HG02981 (cell line): ENCODE data around the gene TPSG1.
"Not testable (repeated sequence)": the region's sequence is repeated elsewhere in the genome, so short reads cannot be mapped to it uniquely, and the experiment has no call there.

Source experiments
- ATAC-seq: cut with Tn5 transposase; IDR thresholded peaks from one replicate; pipeline ENCODE4 v1.9.1; 2021; ENCODE audit warnings: mild to moderate bottlenecking, moderate library complexity; ENCODE audit not compliant: unreplicated experiment

TPSG1 gene

GRCh38 chr16:1225051-1225451, at the start of gene TPSG1:
Gene TPSG1 (minus strand): TSS chr16:1225268. CDS start chr16:1225252, 16 bp downstream.
- no peak for ATAC-seq

DNA sequence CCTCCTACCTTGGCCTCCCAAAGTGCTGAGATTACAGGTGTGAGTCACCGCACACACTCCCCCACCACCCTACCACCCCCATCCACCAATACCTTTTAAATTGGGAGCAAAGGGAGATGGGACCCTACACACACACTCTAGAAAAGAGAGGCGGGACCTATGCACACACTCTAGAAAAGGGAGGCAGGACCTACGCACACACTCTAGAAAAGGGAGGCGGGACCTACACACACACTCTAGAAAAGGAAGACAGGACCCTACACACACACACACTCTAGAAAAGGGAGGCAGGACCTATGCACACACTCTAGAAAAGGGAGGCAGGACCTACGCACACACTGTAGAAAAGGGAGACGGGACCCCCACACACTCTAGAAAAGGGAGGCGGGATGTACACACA, 49.7 kb upstream of the TPSG1 start:
- no peak for ATAC-seq

DNA sequence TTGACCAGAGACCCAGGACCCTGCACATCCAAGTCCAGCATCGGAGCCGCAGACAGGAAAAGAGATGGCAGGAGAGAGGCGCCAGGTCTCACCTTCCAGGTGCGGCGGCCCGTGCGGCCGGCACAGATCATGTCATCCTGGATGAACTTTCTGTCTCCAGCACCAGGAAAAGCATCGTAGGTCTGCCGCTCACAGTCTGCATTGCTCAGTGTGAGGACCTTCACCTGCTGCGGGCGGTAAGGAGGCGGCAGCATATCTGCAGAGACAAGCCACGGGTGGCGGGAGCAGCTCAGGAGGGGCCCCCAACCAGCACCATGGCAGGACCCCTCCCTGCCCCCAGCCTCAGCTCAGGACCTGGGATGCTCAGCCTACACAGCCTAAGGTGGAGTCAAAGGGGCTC, 48.7 kb upstream of the TPSG1 start:
- ATAC-seq: no peak

- no peak for ATAC-seq
Measured at GRCh38 chr16:1272453-1273198, 47.6 kb upstream of the TPSG1 start.

- ATAC-seq: not testable (repeated sequence)
Measured at GRCh38 chr16:1271724-1272413, 46.8 kb upstream of the TPSG1 start.

DNA sequence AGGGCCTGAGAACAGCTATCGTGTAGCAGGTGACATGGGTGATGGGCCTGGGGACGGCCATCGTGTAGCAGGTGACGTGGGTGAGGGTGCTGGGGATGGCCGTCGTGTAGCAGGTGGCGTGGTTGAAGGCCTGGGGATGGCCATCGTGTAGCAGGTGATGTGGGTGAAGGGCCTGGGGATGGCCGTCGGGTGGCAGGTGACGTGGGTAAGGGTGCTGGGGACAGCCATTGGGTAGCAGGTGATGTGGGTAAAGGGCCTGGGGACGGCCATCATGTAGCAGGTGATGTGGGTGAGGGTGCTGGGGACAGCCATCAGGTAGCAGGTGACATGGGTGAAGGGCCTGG, 46.3 kb upstream of the TPSG1 start:
- ATAC-seq: no peak

GRCh38 chr16:1269418-1269817, 44.4 kb upstream of the TPSG1 start:
- ATAC-seq: not testable (repeated sequence)

DNA sequence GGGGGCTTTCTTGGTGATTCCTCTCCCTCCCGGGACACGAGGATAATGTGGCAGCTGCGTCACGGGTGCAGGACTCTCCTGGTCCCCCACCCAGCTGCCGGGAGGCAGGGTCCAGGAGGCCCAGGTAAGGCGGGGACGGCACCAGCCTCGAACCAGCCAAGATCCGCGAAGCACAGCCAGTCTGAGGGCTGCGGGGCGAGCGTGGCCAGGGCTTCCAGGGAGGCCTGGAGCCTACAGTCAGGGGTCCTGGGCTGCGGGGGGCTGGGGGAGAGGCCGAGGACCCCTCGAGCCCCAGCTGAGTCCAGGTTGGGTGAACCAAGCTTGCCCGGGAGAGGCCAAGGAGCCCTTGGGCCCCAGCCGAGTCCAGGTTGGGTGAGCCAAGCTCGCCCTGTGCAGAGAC, 40.8 kb upstream of the TPSG1 start:
- no peak for ATAC-seq

DNA sequence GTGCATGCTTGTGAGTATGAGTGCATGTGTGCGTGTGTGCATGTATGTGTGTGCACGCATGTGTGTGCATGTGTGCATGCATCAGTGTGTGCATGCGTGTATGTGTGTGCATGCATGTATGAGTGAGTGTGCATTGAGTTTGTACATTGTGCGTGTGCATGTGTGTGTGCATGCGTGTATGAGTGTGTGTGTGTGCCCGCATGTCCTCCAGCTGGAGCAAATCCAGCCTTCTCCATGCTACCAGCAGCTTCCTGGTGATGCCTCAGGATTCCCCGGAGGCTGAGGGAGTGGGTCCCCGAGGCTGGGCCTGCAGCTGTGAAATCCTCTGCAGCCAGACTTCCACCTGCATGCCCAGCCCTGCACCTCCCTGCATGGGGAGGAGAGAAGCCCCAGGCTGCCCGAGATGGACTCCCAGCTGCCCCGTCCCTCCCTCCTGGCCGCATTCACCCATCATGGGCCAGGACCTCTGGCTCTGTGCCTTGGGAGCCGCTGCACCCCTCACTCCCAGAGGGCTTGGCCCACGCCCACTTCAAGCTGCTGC, 40.1 kb upstream of the TPSG1 start:
- no peak for ATAC-seq

GRCh38 chr16:1264345-1265089, 39.4 kb upstream of the TPSG1 start:
- no peak for ATAC-seq

- ATAC-seq: no peak
Measured at GRCh38 chr16:1263591-1264344, 38.7 kb upstream of the TPSG1 start.

- no peak for ATAC-seq
Measured at GRCh38 chr16:1262846-1263221, 37.8 kb upstream of the TPSG1 start.

DNA sequence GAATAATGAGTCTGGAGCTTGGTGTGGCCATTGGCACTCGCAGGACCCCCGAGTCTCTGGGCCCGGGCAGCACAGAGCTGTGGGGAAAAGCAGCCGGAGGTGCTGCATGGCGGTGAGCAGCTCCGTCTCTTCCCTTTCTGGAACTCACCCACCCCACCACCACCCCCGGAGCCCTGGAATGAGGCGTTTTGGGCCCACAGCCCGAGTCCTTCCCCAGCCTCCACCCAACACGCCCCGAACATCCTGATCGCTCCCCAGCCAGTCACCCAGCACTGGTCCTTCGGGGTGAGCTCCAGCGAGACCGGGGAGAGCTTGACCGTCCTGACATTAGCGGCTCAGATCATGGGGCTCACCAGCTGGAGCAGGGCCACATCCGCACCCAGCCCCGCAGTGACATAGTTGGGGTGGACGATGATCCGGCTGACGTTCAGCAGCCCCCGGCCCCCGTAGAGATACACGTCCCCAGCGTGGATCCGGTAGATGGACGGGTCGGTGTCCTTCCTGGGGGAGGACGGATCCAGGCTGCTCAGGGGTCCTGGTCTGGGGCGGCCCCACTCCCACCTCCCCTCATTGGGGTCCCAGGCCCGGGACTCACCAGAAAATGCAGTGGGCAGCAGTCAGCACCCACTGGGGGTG, 37.3 kb upstream of the TPSG1 start:
- no peak for ATAC-seq

DNA sequence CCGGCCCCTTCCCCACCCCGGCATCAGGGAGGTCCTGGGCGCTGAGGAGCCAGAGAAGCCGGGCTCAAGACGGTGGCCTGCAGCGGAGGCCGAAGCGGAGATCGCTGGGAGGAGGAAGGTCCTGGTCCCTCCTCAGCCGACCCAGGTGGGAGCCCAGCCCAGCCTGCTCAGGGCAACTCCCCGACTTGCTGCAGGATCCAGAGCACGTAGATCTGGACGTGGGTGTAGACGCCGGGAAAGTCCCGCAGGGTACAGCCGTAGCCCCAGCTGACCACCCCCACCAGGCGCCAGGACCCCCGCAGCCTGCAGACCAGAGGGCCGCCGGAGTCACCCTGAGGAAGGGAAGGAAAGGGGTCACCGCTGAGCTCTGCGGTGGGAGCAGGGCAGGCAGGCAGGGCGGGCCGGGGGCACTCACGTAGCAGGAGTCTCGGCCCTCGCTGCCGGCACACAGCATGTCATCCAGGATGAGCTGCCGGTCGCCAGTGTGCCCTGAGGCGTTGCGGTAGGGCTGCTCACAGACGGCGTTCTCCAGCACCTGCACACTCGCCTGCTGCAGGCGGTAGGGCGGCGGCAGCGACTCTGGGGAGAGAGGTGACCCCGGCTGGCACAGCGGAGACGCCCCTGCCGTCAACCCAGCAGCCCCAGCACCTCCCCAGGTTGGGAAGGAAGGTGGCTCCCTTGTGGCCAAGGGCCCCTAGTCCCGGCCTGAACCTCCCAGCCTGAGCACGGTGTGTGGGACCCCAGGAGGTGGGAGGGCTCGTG, 36.2 kb upstream of the TPSG1 start:
- ATAC-seq: no peak

GRCh38 chr16:1260101-1260680, 35.1 kb upstream of the TPSG1 start:
- ATAC-seq: no peak

GRCh38 chr16:1259760-1260068, 34.6 kb upstream of the TPSG1 start:
- ATAC-seq: no peak

- ATAC-seq: no peak
Measured at GRCh38 chr16:1258906-1259759, 34.1 kb upstream of the TPSG1 start.

GRCh38 chr16:1258225-1258600, 33.1 kb upstream of the TPSG1 start:
- ATAC-seq: no peak
